Sigmoid colon (tissue), 4 donors: Measurements from ENCODE around the gene ARMC2.

Source experiments
- EP300 ChIP-seq, 4 donors: sonication (generic); formaldehyde crosslinking; IDR thresholded peaks; one replicate each; pipeline ENCODE4 v1.6.1; 2017; ENCODE audit warnings: antibody characterized with exemption in 4 of 4
- POLR2A ChIP-seq, 2 donors: fragments of 450-650 bp; IDR thresholded peaks; one replicate each; pipeline ENCODE4 v1.6.1; 2016; ENCODE audit warnings: antibody characterized with exemption in 2 of 2, mild to moderate bottlenecking in 2 of 2, moderate library complexity in 2 of 2
- TF ChIP-seq, protein P1 (sequence below), 4 experiments: fragments of 450-650 bp in 3 of 4; fragments of 200-600 bp in 1 of 4; IDR thresholded peaks; one replicate each; pipeline ENCODE4 v1.5.1; 2016 to 2019; ENCODE audit warnings: antibody characterized with exemption in 4 of 4, mild to moderate bottlenecking in 3 of 4, moderate library complexity in 2 of 4

DNA sequence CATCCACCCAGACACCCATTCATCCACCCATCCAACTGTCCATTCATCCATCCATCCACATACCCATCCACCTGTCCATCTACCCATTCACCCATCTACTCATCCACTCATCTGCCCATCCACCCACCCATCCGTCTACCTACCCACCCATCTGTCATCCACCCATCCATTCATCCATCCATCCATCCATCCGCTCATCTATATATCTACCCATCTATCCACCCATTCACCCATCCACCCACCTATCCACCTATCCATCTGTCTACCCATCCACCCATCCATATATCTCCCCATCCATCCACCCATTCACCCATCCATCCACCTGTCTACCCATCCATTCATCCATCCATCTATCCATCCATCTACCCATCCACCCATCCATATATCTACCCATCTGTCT lies 30.7 kb downstream of the ARMC2 start:
- TF ChIP-seq, protein P1, sequence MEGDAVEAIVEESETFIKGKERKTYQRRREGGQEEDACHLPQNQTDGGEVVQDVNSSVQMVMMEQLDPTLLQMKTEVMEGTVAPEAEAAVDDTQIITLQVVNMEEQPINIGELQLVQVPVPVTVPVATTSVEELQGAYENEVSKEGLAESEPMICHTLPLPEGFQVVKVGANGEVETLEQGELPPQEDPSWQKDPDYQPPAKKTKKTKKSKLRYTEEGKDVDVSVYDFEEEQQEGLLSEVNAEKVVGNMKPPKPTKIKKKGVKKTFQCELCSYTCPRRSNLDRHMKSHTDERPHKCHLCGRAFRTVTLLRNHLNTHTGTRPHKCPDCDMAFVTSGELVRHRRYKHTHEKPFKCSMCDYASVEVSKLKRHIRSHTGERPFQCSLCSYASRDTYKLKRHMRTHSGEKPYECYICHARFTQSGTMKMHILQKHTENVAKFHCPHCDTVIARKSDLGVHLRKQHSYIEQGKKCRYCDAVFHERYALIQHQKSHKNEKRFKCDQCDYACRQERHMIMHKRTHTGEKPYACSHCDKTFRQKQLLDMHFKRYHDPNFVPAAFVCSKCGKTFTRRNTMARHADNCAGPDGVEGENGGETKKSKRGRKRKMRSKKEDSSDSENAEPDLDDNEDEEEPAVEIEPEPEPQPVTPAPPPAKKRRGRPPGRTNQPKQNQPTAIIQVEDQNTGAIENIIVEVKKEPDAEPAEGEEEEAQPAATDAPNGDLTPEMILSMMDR (IDR thresholded peaks at IDR 0.05): no peak
- no peak for TF ChIP-seq EP300 (IDR thresholded peaks at IDR 0.05)
- no peak for TF ChIP-seq POLR2A (IDR thresholded peaks at IDR 0.05)
